NCI-H1092 (cell line): ENCODE measurements around the gene THAP12.
A peak's percentile ranks its signal among the peaks of the same experiment; 100 is the strongest.

Experiments
- DNase-seq: peaks from one replicate; lab custom pipeline; 2025; lab: John Stamatoyannopoulos, UW

Gene THAP12

DNA sequence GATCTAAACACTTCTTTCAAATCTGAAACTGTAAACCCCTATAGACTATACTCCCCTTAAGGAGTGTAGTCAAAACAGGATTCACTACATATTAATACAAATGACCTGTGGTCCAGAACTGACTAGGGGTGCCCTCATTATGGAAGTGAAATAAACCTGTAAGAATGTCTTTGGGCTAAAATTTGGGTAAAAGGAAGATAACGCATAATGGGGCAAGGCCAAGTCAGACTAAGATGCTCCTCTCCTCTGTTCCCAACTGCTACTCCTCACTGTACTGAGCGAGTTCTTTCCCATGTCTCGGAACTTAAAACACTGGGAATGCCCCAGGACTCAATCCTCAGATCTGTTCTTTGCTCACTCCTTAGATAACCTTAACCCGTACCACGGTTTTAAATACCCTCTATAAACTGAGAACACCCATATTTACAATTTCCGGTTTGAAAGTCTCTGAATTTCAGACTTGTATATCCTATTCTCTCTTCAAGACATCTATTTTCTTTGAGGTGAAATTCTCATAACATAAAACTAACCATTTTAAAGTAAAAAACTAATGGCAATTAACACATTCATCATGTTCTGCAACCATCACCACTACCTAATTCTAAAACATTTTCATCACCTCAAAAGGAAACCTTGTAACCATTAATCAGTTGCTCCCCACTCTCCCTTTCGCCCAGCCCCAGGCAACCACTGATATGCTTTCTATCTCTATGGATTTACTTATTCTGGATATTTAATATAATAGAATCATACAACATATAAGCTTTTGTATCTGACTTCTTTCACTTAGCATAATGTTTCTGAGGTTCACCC lies 4.0 kb downstream of the THAP12 start:
- no peak for DNase-seq

DNA sequence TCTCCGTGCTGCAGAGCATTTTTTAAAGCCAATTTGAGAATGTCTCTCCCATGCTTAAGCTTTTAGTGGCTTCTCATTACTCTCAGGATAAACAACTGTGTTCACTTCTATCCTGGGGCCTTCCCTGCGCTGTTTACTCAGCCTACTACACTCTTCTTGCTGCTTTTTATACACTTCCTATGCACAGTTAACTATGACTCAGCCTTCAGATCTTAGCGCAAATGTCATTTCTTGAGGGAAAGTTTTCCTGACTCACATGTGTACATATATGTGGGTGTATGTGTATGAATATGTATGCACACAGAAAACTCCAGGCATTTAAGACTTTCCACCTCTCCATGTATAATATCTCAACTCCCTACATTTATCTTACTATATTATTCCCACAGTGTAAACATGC lies 9.8 kb downstream of the THAP12 start:
- no peak for DNase-seq

- no peak for DNase-seq
Observed at GRCh38 chr11:76369406-76369805, 11.5 kb downstream of the THAP12 start.

- no peak for DNase-seq
Observed at GRCh38 chr11:76368490-76368889, 12.4 kb downstream of the THAP12 start.

DNA sequence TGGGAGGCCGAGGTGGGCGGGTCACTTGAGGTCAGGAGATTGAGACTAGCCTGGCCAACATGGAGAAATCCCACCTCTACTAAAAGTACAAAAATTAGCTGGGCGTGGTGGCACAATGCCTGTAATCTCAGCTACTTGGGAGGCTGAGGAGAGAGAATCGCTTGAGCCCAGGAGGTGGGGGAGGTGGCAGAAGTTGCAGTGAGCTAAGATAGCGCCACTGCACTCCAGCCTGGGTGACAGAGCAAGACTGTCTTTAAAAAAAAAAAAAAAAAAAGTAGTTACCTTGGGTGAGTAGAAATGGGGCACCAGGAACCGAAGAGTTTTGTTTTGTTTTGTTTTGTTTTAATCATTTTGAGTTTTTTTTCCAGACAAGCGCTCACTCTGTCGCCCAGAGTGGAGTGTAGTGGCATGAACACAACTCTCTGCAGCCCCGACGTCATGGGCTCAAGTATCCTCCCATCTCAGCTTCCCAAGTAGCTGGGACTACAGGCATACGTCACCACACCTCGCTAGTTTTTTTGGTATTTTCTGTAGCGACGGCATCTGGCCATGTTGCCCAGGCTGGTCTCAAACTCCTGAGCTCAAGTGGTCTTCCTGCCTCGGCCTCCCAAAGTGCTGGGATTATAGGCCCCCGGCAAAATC lies 15.8 kb downstream of the THAP12 start:
- no peak for DNase-seq

GRCh38 chr11:76362716-76363115 lies 18.2 kb downstream of the THAP12 start:
- no peak for DNase-seq

DNA sequence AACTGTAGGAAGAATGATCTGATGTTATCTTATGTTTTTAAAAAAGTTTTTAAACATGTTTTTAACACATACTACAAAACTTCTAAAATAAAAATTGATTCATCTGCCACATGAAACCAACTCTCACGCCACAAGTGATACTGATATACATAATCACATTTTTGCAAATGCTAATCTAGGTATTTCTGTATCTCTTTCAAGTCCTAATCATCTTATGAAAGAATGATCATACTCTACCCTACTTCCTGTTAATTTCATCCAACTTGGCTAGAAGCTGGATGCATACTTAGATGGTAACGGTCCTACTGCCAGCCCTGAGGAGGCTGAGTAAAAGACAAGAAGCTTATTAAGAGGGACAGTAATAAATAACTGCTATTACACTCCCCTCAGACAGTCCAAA lies 19.2 kb downstream of the THAP12 start:
- no peak for DNase-seq

DNA sequence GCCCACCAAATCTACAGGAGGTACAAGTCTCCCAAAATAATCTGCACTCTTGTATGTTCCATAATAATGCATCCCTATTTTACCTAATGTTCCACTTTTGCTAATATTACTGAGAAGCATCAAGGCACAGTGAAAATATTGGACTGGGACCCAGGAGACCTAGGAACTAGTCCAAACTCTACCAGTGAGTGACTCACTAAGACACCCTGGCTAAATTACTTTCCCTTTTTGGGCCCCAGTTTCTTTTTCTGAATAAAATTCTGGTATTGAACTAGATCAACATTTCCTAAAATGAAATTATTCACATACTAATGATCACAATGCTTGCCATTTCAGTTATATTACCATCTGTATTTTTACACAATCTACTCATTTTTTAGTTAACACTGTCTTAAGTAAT lies 19.6 kb downstream of the THAP12 start:
- no peak for DNase-seq

DNA sequence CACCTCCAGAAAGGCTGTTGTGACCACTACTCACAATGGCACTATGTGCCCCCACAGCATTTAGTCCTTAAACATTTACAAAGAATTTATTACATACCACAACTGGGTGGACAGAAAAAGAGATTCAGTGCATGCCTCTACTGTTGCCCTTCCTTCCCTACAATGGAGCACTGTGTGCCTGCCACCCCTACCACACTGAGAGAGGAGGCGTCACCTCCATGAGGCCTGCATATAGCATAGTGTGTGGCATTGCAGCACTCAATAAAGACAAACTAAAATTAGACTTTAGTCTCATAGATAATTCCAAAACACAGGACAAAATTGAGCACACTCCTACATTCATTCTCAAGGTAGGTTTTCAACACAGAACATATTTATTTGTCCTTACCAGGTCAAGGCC lies 25.8 kb downstream of the THAP12 start:
- no peak for DNase-seq

- DNase-seq: no peak
Observed at GRCh38 chr11:76348348-76348747, 32.6 kb downstream of the THAP12 start.

DNA sequence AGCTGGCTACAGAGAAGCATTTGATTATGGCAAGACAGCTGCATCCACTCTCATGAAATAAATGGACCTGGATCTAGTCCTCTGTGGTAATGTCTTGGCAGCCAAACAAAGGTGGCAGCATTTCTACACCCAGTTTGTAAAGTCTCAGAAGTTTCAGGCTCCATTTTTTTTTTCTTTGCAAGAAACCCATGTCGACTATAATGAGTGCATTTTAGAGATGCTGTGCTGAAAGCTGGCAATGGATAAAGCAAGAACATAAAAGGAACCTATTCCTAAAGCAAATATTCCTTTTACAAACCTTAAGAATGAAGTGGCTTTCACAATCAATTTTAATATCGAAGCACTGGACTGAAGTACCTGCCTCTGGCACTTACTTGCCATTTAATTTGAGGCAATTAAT lies 33.5 kb downstream of the THAP12 start:
- DNase-seq: no peak

GRCh38 chr11:76339221-76339620 lies 41.7 kb downstream of the THAP12 start:
- DNase-seq: no peak

GRCh38 chr11:76337923-76338322 lies 43.0 kb downstream of the THAP12 start:
- no peak for DNase-seq

- DNase-seq: no peak
Observed at GRCh38 chr11:76337469-76337868, 43.5 kb downstream of the THAP12 start.

GRCh38 chr11:76336597-76336996 lies 44.3 kb downstream of the THAP12 start:
- DNase-seq: no peak

DNA sequence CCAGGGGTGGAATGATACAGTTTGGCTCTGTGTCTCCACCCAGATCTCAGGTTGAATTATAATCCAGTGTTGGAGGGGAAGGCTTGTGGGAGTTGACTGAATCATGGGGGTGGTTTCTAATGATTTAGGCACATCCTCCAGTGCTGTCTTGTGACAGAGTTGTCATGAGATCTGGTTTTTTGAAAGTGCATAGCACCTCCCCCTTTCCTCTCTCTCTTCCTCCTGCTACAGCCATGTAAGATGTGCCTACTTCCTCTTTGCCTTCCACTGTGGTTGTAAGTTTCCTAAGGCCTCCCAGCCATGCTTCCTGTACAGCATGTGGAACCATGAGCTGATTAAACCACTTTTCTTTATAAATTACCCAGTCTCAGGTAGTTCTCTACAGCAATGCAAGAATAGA lies 45.1 kb downstream of the THAP12 start:
- no peak for DNase-seq

GRCh38 chr11:76334826-76335389 lies 46.0 kb downstream of the THAP12 start:
- no peak for DNase-seq

GRCh38 chr11:76330651-76331050 lies 50.3 kb downstream of the THAP12 start:
- DNase-seq: no peak

- DNase-seq: no peak
Observed at GRCh38 chr11:76329983-76330382, 50.9 kb downstream of the THAP12 start.

GRCh38 chr11:76329084-76329648 lies 51.8 kb downstream of the THAP12 start:
- no peak for DNase-seq

DNA sequence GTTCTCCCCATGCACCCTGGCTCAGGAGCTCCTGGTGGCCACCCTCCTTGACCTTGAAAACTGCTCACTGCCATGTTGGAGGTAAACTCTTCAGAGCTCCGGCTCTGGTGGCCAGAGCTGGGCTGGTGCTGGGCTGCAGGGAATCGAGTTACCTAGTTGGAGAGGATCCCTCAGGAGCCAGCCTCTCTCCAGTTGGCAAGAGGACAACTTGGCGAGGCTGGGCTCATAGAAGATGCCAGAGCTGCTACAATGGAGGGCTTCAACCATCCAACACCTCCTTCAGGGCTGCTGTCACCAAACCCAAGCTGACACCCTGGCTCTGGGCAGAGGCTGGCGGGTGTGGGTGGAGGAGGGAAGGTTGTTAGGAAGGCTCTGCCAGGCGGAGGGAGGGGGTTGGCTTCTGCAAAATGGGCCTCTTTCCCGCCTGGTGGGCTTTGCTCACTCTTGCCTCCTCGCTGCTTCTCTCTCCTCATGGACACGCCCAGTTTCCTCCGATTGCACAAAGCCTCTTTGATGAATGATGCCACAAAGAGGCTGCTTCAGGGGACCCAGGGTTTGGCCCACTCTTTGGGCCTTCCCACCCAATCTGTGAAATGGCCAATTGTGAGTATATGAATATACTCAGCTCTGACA lies 53.1 kb downstream of the THAP12 start:
- peak; percentile 17 for DNase-seq

- no peak for DNase-seq
Observed at GRCh38 chr11:76327202-76327601, 53.7 kb downstream of the THAP12 start.

- no peak for DNase-seq
Observed at GRCh38 chr11:76325185-76325584, 55.7 kb downstream of the THAP12 start.
